PC-9 (cell line): ENCODE results near the gene ITPRIPL1.

Experiments used
- CTCF ChIP-seq: fragments of 200-600 bp; sonication (generic); conservative IDR thresholded peaks from 2 replicates; pipeline ENCODE4 v1.6.1; 2017; ENCODE audit warnings: mixed run types, antibody characterized with exemption, mild to moderate bottlenecking, moderate library complexity
- EZH2 ChIP-seq: fragments of 200-600 bp; sonication (generic); IDR thresholded peaks from 2 replicates; pipeline ENCODE4 v1.8.0; 2017; ENCODE audit warnings: antibody characterized with exemption, low read depth

- TF ChIP-seq CTCF (no peak), EZH2 (no peak)
These were observed 29.4 kb downstream of the ITPRIPL1 start for GRCh38 chr2:96354492-96354891.
